ENCODE results near the gene EXOSC10.

DNA sequence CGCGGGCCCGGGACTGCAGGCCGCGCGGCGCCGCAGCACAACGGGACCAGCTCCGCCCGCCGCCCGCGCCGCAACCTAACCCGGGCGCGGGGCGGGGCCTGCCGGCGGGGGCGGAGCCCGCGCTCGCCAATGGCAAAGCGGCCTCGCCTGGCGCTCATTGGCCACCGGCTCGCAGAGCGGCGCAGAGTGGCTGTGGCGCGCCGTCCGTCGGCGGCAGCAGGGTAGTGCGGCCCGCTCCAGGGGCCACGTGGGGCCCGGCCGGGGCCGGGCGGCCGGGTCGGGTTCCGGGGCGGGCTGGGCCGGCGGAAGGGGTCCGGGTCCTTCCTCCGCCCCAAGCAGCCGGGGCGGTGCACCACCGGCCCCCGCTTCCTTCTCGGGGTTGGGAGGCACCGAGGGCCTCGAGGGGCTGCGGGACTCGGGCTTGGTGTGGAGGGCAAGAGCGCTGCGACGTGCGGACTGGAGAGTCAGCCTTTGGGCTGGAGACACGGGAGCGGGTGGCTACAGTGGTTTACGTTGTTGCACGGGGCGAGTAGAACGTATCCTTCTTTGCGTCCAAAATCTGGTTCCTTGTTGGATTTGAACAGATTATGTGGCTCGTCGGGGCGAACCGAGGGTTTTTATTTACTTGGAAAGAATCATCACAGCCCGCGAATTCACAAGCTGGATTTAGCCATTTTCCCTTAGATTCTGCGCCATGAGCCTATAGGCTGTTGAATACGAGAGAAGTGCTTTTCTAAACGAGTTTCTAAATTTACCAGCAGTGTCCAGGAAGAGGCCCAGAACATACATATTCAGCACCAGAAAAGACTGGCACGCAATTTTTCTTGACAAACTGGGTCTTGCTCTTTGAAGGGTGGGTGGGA, 39.5 kb downstream of the EXOSC10 start, which contains the start of gene SRM:
- no peak for TF ChIP-seq ZNF263 (CRISPR knock-in tag; IDR thresholded peaks at IDR 0.05; ENCODE audit: low read depth)
- TF ChIP-seq, protein P1, sequence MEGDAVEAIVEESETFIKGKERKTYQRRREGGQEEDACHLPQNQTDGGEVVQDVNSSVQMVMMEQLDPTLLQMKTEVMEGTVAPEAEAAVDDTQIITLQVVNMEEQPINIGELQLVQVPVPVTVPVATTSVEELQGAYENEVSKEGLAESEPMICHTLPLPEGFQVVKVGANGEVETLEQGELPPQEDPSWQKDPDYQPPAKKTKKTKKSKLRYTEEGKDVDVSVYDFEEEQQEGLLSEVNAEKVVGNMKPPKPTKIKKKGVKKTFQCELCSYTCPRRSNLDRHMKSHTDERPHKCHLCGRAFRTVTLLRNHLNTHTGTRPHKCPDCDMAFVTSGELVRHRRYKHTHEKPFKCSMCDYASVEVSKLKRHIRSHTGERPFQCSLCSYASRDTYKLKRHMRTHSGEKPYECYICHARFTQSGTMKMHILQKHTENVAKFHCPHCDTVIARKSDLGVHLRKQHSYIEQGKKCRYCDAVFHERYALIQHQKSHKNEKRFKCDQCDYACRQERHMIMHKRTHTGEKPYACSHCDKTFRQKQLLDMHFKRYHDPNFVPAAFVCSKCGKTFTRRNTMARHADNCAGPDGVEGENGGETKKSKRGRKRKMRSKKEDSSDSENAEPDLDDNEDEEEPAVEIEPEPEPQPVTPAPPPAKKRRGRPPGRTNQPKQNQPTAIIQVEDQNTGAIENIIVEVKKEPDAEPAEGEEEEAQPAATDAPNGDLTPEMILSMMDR (IDR thresholded peaks at IDR 0.05), result no peak
- no peak for TF ChIP-seq GABPB1 (CRISPR knock-in tag; IDR thresholded peaks at IDR 0.05)
- TF ChIP-seq ZNF416 (CRISPR knock-in tag; IDR thresholded peaks at IDR 0.05), result no peak
- no peak for TF ChIP-seq CREB1 (CRISPR knock-in tag; IDR thresholded peaks at IDR 0.05)
